ENCODE results near the gene GLIS1.
"Not testable (repeated sequence)": the region's sequence is repeated elsewhere in the genome, so short reads cannot be mapped to it uniquely, and the experiment has no call there.

Gene GLIS1

GRCh38 chr1:53763461-53763860, 24.5 kb upstream of the GLIS1 start:
- POLR2A ChIA-PET: no interaction called here
- no peak for DNase-seq (ENCODE audit: low read depth, low spot score)
- H3K4me3 ChIP-seq (ENCODE audit: low read depth, low read length): no peak overlapping the region
- TF ChIP-seq, protein P1, sequence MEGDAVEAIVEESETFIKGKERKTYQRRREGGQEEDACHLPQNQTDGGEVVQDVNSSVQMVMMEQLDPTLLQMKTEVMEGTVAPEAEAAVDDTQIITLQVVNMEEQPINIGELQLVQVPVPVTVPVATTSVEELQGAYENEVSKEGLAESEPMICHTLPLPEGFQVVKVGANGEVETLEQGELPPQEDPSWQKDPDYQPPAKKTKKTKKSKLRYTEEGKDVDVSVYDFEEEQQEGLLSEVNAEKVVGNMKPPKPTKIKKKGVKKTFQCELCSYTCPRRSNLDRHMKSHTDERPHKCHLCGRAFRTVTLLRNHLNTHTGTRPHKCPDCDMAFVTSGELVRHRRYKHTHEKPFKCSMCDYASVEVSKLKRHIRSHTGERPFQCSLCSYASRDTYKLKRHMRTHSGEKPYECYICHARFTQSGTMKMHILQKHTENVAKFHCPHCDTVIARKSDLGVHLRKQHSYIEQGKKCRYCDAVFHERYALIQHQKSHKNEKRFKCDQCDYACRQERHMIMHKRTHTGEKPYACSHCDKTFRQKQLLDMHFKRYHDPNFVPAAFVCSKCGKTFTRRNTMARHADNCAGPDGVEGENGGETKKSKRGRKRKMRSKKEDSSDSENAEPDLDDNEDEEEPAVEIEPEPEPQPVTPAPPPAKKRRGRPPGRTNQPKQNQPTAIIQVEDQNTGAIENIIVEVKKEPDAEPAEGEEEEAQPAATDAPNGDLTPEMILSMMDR (IDR thresholded peaks at IDR 0.05; ENCODE audit: insufficient read depth, low read length, missing control alignments): no peak
- CTCF ChIA-PET: interaction anchor here (0.9 to 7.7 kb wide), 7 partner anchors 8 to 278 kb away, joined by 3 to 58 read pairs (median 4); no protein-coding TSS in a partner anchor

- DNase-seq (ENCODE audit: low read depth, low spot score); POLR2A ChIA-PET; H3K4me3 ChIP-seq (ENCODE audit: low read depth, low read length): not testable (repeated sequence)
- CTCF ChIA-PET: interaction anchor here (1.2 to 9.8 kb wide), 3 partner anchors 8 to 274 kb away, joined by 3 to 191 read pairs (median 4); no protein-coding TSS in a partner anchor
Measured at GRCh38 chr1:53760497-53760896, 21.5 kb upstream of the GLIS1 start.

DNA sequence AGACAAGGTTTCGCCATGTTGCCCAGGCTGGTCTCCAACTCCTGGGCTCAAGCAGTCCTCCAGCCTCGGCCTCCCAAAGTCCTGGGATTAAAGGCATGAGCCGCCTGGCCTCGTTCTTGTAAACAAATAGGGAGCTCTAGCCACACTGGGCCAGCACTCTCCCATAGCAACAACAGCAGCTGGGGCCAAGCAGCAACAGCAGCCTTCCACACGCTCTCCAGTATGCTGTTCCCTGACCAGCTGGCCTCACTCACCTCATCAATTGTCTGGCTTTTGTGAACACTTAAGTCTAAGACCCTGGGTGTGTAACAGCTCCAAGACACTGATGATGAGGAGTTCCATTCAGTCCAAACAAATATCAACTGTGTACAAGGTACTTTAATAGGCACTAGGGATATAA, 16.9 kb upstream of the GLIS1 start:
- CTCF ChIA-PET: interaction anchor here (0.6 to 9.8 kb wide), 9 partner anchors 8 to 269 kb away, joined by 3 to 191 read pairs (median 6); no protein-coding TSS in a partner anchor
- POLR2A ChIA-PET: no interaction called here
- DNase-seq (ENCODE audit: low read depth, low spot score): no peak
- TF ChIP-seq, protein P1 (IDR thresholded peaks at IDR 0.05; ENCODE audit: insufficient read depth, low read length, missing control alignments): no peak
- no peak overlapping the region for H3K4me3 ChIP-seq (ENCODE audit: low read depth, low read length)

GRCh38 chr1:53754484-53755312, 15.7 kb upstream of the GLIS1 start:
- no peak overlapping the region for H3K4me3 ChIP-seq (ENCODE audit: low read depth, low read length)
- no peak for DNase-seq (ENCODE audit: low read depth, low spot score)
- ChIA-PET CTCF (interaction anchor here (0.6 to 9.8 kb wide), 38 partner anchors 8 to 477 kb away, joined by 3 to 191 read pairs (median 4); no protein-coding TSS in a partner anchor), POLR2A (no interaction called here)
- TF ChIP-seq, protein P1 (IDR thresholded peaks at IDR 0.05; ENCODE audit: insufficient read depth, low read length, missing control alignments): peak; percentile 72

DNA sequence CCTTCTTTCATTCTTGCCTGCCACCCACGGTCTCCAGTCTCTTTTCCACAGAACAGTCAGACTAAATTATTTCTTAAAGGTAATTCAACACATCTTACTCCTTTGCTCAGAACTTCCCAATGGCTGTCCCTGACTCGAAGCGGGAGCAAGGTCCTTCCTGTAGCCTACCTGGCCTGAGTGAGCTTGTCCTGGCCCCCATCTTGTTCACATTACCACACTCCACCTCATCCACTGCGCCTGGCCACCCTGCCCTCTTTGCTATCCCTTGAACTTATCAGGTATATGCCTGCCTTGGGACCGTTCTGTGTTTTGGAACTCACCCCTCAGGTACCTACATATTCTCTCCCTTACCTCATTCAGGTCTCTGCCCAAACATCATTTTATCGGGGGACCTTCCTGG, 13.3 kb upstream of the GLIS1 start:
- H3K4me3 ChIP-seq (ENCODE audit: low read depth, low read length): no peak overlapping the region
- ChIA-PET POLR2A (no interaction called here), CTCF (interaction anchor here (0.9 to 9.8 kb wide), 9 partner anchors 9 to 474 kb away, joined by 3 to 191 read pairs (median 6); no protein-coding TSS in a partner anchor)
- no peak for DNase-seq (ENCODE audit: low read depth, low spot score)
- TF ChIP-seq, protein P1 (IDR thresholded peaks at IDR 0.05; ENCODE audit: insufficient read depth, low read length, missing control alignments): no peak

DNA sequence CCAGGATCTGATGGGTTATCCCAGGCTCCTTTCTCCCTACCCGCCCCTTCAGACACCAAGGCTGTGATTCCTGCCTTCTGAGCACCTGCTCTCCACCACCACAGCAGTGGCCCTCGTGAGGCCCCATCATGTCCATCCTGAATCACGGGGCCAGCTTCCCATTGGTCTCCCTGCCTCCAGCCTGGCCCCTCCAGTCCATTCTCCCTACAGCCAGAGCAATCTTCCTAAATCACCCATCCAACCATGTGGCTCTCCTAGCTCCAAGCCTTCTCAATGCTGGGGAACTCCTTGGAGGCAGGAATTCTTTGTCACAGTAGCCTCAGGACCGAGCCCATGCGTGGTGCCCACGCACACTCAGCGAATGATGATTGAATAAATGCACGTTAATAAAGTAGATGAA, 8.9 kb upstream of the GLIS1 start:
- H3K4me3 ChIP-seq (ENCODE audit: low read depth, low read length): no peak overlapping the region
- POLR2A ChIA-PET: no interaction called here
- DNase-seq (ENCODE audit: low read depth, low spot score): no peak
- CTCF ChIA-PET: interaction anchor here (0.9 to 1.2 kb wide), 2 partner anchors 262 to 270 kb away, joined by 3 to 5 read pairs; no protein-coding TSS in a partner anchor
- TF ChIP-seq, protein P1 (IDR thresholded peaks at IDR 0.05; ENCODE audit: insufficient read depth, low read length, missing control alignments): no peak
